Esophagus squamous epithelium (tissue), 5 donors: Measurements from ENCODE around the gene CROCC. TPM values are rescaled to one million over a fixed set of nuclear protein-coding genes. Genes with fewer than 3 reads are reported as not detected.

Experiments
- DNase-seq: peaks from one replicate; lab custom pipeline; 2025; lab: John Stamatoyannopoulos, UW
- H3K27ac ChIP-seq, 4 donors: fragments of 200-600 bp; sonication (generic); one replicate each; pipeline ENCODE4 v1.5.1; 2016 to 2019; ENCODE audit warnings: mild to moderate bottlenecking in 1 of 4
- H3K27me3 ChIP-seq, 4 donors: fragments of 200-600 bp; sonication (generic); 1 replicate in 3 of 4; 2 replicates in 1 of 4; pipeline versions ENCODE4 v1.5.1 to v1.6.0; 2017 to 2021; ENCODE audit warnings: antibody characterized with exemption in 1 of 4
- H3K36me3 ChIP-seq, 3 donors: fragments of 200-600 bp; sonication (generic); one replicate each; pipeline ENCODE4 v1.5.1; 2016 to 2019
- H3K4me1 ChIP-seq, 3 donors: fragments of 200-600 bp; sonication (generic); one replicate each; pipeline ENCODE4 v1.5.1; 2017 to 2019
- H3K4me3 ChIP-seq, 4 donors: fragments of 200-600 bp; sonication (generic); 1 replicate in 3 of 4; 2 replicates in 1 of 4; pipeline ENCODE4 v1.5.1; 2016 to 2019; ENCODE audit warnings: mild to moderate bottlenecking in 2 of 4, moderate library complexity in 1 of 4
- H3K9me3 ChIP-seq, 3 donors: fragments of 200-600 bp; sonication (generic); one replicate each; pipeline ENCODE4 v1.5.1; 2016 to 2019
- POLR2A ChIP-seq, 4 donors: fragments of 450-650 bp; IDR thresholded peaks; one replicate each; pipeline ENCODE4 v1.6.1; 2017; ENCODE audit warnings: antibody characterized with exemption in 4 of 4, mild to moderate bottlenecking in 4 of 4, moderate library complexity in 3 of 4
- WGBS, 2 donors: methylation state at CpG; one replicate each; pipeline ENCODE4 v1.1.5; 2018; 5-methylcytosine and 5-hydroxymethylcytosine counted together
- intact Hi-C: fragments of 100-400 bp; cut with DNase I; formaldehyde crosslinking; loops from one replicate; pipeline ENCODE4 v1.15.0; 2022
- total RNA-seq, 4 donors: library from RNA; depleted of rRNA; stranded (reverse); fragments of >200 nt; gene quantifications; one replicate each; pipeline ENCODE4 v1.1.0, GENCODE V29; 2016
- TF ChIP-seq, protein P1 (sequence below), 6 experiments: fragments of 450-650 bp in 4 of 6; fragments of 200-600 bp in 2 of 6; sonication (generic) in 2 of 6; IDR thresholded peaks; one replicate each; pipeline ENCODE4 v1.5.1; 2016 to 2019; ENCODE audit warnings: antibody characterized with exemption in 6 of 6, mild to moderate bottlenecking in 4 of 6, moderate library complexity in 4 of 6
- donor health status: DM: yes; HTN: yes; CAD: no.

CROCC gene
- total RNA-seq, 4 donors from 2014 or later = 8.5 to 43.1 (median 30.2) TPM

DNA sequence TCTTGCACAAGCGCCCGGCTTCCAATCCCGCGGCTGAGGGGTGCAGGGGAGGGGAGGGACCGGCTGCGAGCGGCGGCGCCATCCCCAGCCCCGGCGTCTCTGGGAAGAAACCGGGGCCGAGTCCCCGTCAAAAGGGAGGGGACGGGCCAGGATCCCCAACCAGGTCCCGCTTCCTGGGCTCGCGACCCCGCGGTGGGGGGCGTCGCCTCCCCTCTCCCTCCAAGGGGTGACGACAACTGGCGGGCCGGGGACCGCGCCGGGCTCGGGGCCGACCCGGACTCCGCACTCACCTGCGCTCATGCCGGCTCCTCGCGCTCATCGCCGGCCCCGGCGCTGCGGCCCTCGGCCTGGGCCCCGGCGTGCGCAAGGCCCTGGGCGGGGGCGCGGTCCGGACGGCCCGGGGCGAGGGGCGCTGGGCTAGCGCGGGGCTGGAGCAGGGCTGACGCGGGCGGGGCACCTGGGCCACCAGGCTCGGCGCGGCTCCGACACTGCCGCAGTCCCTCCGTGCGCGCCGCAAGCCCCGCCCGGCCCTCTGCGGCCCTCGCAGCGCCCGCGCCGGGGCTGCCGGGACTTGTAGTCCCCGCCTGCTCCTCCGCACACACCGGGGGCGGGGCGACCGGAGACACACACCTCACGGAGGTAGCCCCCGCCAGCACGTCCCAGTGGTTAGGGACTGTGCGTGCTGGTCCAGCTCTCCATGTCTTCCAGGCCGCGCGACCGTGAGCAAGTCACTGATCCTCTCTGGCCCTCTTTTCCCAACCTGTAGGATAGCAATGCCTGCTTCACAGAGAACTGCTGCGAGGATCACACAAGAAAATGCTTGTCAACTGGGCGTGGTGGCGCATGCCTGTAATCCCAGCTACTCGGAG, 89.9 kb downstream of the CROCC start, which contains the start of gene ATP13A2:
ATP13A2 (minus strand) TSS at position 490 of the 869 bp plus-strand sequence; CDS start at position 300, 190 bp downstream.
- WGBS, 2 donors = 10% methylated on average over 6 of the region's 94 CpGs; no CpG with 5 or more reads in 1 of the 2 donors
- intact Hi-C loops = no loop called here
- no peak for DNase-seq

DNA sequence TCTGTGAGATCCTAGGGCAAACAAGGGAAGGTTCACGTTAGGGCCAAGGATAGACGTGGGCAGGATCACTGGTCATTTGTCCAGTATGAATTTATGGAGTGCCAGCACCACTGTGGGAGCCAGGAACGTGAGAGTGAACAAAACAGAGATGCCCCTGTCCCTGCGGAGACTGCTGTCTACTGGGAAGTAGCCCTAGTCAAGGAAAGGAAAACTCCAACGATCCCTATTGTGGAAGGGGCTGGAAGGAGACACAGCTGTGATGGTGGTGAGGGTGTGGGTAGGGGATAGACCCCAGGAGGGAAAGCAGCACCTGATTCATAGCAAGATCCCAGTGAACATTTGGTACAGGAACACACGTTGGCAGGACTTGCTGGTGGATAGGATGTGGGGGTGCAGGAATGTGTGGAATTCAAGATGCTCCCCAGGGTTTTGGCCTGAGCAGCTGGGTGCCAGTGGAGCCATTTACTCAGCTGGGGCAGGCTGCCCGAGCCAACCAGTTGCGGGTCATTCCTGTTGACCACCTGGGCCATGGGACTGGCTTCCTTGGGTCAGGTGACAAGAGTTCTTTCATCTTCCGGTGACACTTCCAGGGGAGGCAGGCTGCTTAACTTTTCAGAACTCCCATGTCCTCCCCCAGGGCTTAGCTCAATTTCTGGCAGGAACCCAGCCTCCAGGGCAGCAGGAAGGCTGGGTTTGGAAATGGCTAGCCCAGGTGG, 91.2 kb downstream of the CROCC start:
- 68 to 70% methylated on average over 8 to 9 of the region's 9 CpGs for WGBS, 2 donors
- no peak for TF ChIP-seq POLR2A (IDR thresholded peaks at IDR 0.05)
- TF ChIP-seq, protein P1, sequence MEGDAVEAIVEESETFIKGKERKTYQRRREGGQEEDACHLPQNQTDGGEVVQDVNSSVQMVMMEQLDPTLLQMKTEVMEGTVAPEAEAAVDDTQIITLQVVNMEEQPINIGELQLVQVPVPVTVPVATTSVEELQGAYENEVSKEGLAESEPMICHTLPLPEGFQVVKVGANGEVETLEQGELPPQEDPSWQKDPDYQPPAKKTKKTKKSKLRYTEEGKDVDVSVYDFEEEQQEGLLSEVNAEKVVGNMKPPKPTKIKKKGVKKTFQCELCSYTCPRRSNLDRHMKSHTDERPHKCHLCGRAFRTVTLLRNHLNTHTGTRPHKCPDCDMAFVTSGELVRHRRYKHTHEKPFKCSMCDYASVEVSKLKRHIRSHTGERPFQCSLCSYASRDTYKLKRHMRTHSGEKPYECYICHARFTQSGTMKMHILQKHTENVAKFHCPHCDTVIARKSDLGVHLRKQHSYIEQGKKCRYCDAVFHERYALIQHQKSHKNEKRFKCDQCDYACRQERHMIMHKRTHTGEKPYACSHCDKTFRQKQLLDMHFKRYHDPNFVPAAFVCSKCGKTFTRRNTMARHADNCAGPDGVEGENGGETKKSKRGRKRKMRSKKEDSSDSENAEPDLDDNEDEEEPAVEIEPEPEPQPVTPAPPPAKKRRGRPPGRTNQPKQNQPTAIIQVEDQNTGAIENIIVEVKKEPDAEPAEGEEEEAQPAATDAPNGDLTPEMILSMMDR (IDR thresholded peaks at IDR 0.05) = no peak
- no peak for DNase-seq
- intact Hi-C loops = no loop called here
- no peak overlapping the region for H3K27ac ChIP-seq
- H3K4me3 ChIP-seq = no peak overlapping the region
- H3K27me3 ChIP-seq = peaks cover 0 to 10% (median 0%) of the 10 kb centered on the region in 4 donors
- H3K36me3 ChIP-seq = peaks cover 0 to 5% (median 0%) of the 10 kb centered on the region in 3 donors
- peaks cover 26 to 47% (median 31%) of the 10 kb centered on the region in 3 donors for H3K4me1 ChIP-seq
- no peaks in the 10 kb centered on the region for H3K9me3 ChIP-seq

More for the DNA sequence above, 89.9 kb downstream of the CROCC start, which contains the start of gene ATP13A2:
- Histone ChIP-seq H3K4me3 (peak within 1 kb of the TSS; percentile 59 to 98 (median 80)), H3K36me3 (no peaks in the 10 kb centered on the region), H3K27me3 (peaks cover 0 to 10% (median 0%) of the 10 kb centered on the region in 4 donors), H3K4me1 (peaks cover 26 to 47% (median 31%) of the 10 kb centered on the region in 3 donors), H3K9me3 (no peaks in the 10 kb centered on the region), H3K27ac (peak within 1 kb of the TSS; percentile 77 to 88 (median 82))
- TF ChIP-seq, protein P1 (IDR thresholded peaks at IDR 0.05) = no peak
- TF ChIP-seq POLR2A (IDR thresholded peaks at IDR 0.05) = peak in 3 of 4 donors; percentile 6 to 45 (median 27)

DNA sequence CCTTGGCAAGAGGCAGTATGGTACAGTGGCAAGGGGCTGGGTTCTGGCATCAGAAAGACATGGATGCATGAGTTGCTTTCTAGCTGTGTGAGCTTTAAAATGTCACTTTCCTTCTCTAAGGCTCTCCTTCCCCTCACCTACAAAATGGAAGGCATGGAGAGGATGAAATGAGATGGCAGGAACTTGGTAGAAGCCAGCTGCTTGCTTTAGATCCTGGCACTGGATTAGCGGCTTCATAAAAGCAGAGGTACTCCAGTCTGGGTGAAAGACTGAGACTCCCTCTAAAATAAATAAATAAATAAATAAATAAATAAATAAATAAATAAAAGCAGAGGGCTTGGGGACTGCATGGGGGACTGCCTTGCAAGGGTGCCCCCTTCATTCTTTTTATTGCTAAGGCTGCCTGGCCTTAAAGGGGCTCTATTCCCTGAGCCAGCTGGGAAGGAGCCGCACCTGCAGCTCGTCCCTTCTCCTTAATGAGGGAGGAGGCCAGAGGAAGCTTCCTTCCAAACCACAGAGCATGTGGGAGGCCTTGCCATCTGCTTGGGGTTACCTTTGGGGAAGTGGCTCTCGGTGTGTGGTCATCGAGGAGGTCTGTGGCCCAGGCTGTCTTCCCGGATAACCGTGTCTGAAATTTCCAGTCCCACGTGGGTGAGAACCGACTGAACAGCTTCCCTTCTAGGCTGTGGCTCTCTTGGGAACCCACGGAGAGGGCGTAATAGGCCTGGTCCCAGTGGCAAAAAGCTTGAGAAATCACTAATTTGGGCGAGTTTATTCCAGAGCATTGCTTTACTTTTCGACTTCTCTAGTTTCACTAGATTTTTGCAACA, 92.0 kb downstream of the CROCC start:
- H3K27me3 ChIP-seq = peaks cover 0 to 10% (median 0%) of the 10 kb centered on the region in 4 donors
- DNase-seq = no peak
- WGBS, 2 donors = 63 to 80% methylated on average over 13 of the region's 13 CpGs
- peaks cover 0 to 13% (median 0%) of the 10 kb centered on the region in 3 donors for H3K36me3 ChIP-seq
- H3K9me3 ChIP-seq = no peaks in the 10 kb centered on the region
- no peak overlapping the region for H3K4me3 ChIP-seq
- no peak overlapping the region for H3K27ac ChIP-seq
- peaks cover 26 to 47% (median 31%) of the 10 kb centered on the region in 3 donors for H3K4me1 ChIP-seq
- intact Hi-C loops = no loop called here
- TF ChIP-seq, protein P1 (IDR thresholded peaks at IDR 0.05) = no peak
- no peak for TF ChIP-seq POLR2A (IDR thresholded peaks at IDR 0.05)

DNA sequence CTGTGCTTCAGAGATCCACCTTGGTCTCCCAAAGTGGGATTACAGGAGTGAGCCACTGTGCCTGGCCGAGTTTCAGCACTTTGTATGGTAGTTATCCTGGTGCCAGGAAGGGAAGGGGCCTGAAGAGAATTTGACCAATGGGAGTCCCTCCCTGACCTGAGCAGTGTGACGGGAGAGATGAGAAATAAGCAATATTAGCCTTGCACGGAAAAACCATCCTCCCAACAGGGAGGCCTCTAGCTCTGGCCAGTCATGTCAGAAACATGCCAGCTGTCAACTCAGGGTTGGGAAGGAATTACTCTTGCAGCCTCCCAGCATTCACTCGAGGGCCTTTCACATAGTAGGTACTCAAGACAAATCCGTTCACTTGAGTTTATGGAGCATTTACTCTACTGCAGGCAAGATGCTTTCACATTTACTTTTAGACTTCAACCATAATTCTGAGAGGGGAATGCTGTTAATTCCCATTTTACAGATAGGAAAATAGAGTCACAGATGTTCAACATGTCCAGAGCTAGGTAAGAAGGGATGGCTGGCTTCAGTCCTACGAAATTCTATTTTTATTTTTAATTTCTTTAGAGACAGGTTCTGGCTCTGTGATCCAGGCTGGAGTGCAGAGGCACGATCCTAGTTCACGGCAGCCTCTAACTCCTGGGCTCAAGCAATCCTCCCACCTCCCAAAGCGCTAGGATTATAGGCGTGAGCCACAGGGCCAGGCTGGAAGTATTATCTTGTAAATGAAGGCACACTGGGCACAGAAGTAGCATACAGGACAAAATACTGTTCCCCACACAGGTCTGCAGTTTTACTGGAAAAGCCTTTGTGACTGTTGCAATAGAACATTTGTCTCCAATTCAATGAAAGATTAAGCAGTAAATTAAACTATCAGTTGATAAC, 93.2 kb downstream of the CROCC start:
- Histone ChIP-seq H3K27me3 (peaks cover 0 to 10% (median 0%) of the 10 kb centered on the region in 4 donors), H3K9me3 (no peaks in the 10 kb centered on the region), H3K27ac (no peak overlapping the region), H3K4me1 (peaks cover 21 to 35% (median 26%) of the 10 kb centered on the region in 3 donors), H3K36me3 (peaks cover 0 to 25% (median 5%) of the 10 kb centered on the region in 3 donors), H3K4me3 (no peak overlapping the region)
- intact Hi-C loops = no loop called here
- TF ChIP-seq, protein P1 (IDR thresholded peaks at IDR 0.05) = no peak
- no peak for TF ChIP-seq POLR2A (IDR thresholded peaks at IDR 0.05)
- DNase-seq = no peak
- 51 to 79% methylated on average over 7 to 9 of the region's 10 CpGs for WGBS, 2 donors
